CD4-positive, alpha-beta T cell (primary cell): Measurements from ENCODE around the gene CETP. TPM values are rescaled to one million over a fixed set of nuclear protein-coding genes. Genes with fewer than 3 reads are reported as not detected.

Experiments used
- ATAC-seq: fragments of 200-7000 bp; cut with Tn5 transposase; one replicate; pipeline ENCODE4 v1.10.0; 2022; ENCODE audit warnings: mild to moderate bottlenecking; ENCODE audit not compliant: poor library complexity
- CTCF ChIA-PET: fragments of 350-600 bp; sonication (Branson Sonifier 250); formaldehyde crosslinking; loops from one replicate; lab custom pipeline; 2021; ENCODE audit warnings: antibody characterized with exemption, inconsistent platforms; lab: Charles Lee
- POLR2A ChIA-PET: fragments of 350-600 bp; sonication (Branson Sonifier 250); formaldehyde crosslinking; loops from one replicate; lab custom pipeline; 2021; ENCODE audit warnings: antibody characterized with exemption, inconsistent platforms; lab: Charles Lee
- DNase-seq, 14 experiments: peaks; one replicate each; pipeline ENCODE4 v3.0.0-alpha.2; 2013 to 2020; ENCODE audit warnings: mixed read lengths in 2 of 14
- H3K27ac ChIP-seq, 2 donors: one replicate each; pipeline versions ENCODE4 v1.5.1 to v1.7.0; 2013; ENCODE audit warnings: low read length in 2 of 2, low read depth in 1 of 2, mild to moderate bottlenecking in 1 of 2
- H3K27me3 ChIP-seq, 2 experiments: 1 replicate in 1 of 2; 2 replicates in 1 of 2; pipeline versions ENCODE4 v1.6.1 to v1.7.0; 2013; ENCODE audit warnings: low read length in 2 of 2, control low read depth in 1 of 2, mild to moderate bottlenecking in 1 of 2, moderate library complexity in 1 of 2; ENCODE audit not compliant: insufficient read depth in 2 of 2, control insufficient read depth in 1 of 2
- H3K36me3 ChIP-seq: one replicate; pipeline ENCODE4 v1.6.1; 2013; ENCODE audit warnings: low read length, control low read depth; ENCODE audit not compliant: insufficient read depth
- H3K4me1 ChIP-seq: one replicate; pipeline ENCODE4 v1.6.1; 2013; ENCODE audit warnings: low read length, control low read depth; ENCODE audit not compliant: insufficient read depth
- H3K4me3 ChIP-seq: one replicate; pipeline ENCODE4 v1.5.1; 2013; ENCODE audit warnings: mild to moderate bottlenecking, low read length, moderate library complexity
- H3K9me3 ChIP-seq, 2 experiments: 1 replicate in 1 of 2; 2 replicates in 1 of 2; pipeline versions ENCODE4 v1.6.1 to v1.7.0; 2013; ENCODE audit warnings: low read length in 2 of 2, mild to moderate bottlenecking in 2 of 2, control low read depth in 1 of 2, moderate library complexity in 1 of 2; ENCODE audit not compliant: control insufficient read depth in 1 of 2, insufficient read depth in 1 of 2
- H3K27ac Mint-ChIP-seq: one replicate; pipeline ENCODE4 v1.8.0; 2020; ENCODE audit warnings: mixed read lengths
- H3K27me3 Mint-ChIP-seq: one replicate; pipeline ENCODE4 v1.8.0; 2021; ENCODE audit warnings: mixed read lengths
- H3K36me3 Mint-ChIP-seq: one replicate; pipeline ENCODE4 v1.8.0; 2021; ENCODE audit warnings: low read depth, mixed read lengths
- H3K4me1 Mint-ChIP-seq: one replicate; pipeline ENCODE4 v1.8.0; 2021; ENCODE audit warnings: low read depth, mixed read lengths
- H3K4me3 Mint-ChIP-seq: one replicate; pipeline ENCODE4 v1.8.0; 2020; ENCODE audit warnings: mild to moderate bottlenecking, mixed read lengths
- H3K9me3 Mint-ChIP-seq: one replicate; pipeline ENCODE4 v1.8.0; 2020; ENCODE audit warnings: mixed read lengths
- CTCF ChIP-seq: fragments of 200-600 bp; IDR thresholded peaks from one replicate; pipeline ENCODE4 v1.8.0; 2022; ENCODE audit warnings: antibody characterized with exemption, mild to moderate bottlenecking
- intact Hi-C, 2 experiments: fragments of 100-400 bp; cut with DNase I in 1 of 2; cut with micrococcal nuclease in 1 of 2; formaldehyde crosslinking; loops; one replicate each; pipeline versions ENCODE4 v1.15.1 to v1.9.0; 2023 to 2025; cut with DNase I, micrococcal nuclease
- total RNA-seq, 174 experiments: library from RNA in 2 of 174; stranded (reverse) in 2 of 174; gene quantifications; one replicate each; pipeline ENCODE4 v1.2.3 and lab custom pipeline; 2021 to 2026

Gene CETP
- total RNA-seq, 2 experiments from 2014 or later, result not detected

GRCh38 chr16:56950881-56951771 is 10.6 kb upstream of the CETP start:
- no peaks in the 10 kb centered on the region for H3K9me3 ChIP-seq
- no peak overlapping the region for H3K27ac ChIP-seq
- H3K36me3 ChIP-seq, result peaks cover 7% of the 10 kb centered on the region
- ATAC-seq (peak; percentile 85), DNase-seq (peak in 13 of 14 experiments; percentile 18 to 71 (median 42))
- H3K27me3 ChIP-seq, result no peaks in the 10 kb centered on the region
- H3K4me3 Mint-ChIP-seq, result no peak overlapping the region
- H3K27ac Mint-ChIP-seq, result no peak overlapping the region
- intact Hi-C loops, result loop anchor here (1.0 kb wide), 1 partner anchor 84 kb away; no protein-coding TSS in a partner anchor
- peak; percentile 52 for TF ChIP-seq CTCF
- CTCF ChIA-PET, result interaction anchor here (1.0 kb wide), 1 partner anchor 13 kb away, joined by 3 read pairs; no protein-coding TSS in a partner anchor
- H3K4me3 ChIP-seq, result no peak overlapping the region
- H3K9me3 Mint-ChIP-seq, result no peaks in the 10 kb centered on the region
- H3K4me1 ChIP-seq, result peaks cover 5% of the 10 kb centered on the region
- no peaks in the 10 kb centered on the region for H3K4me1 Mint-ChIP-seq
- H3K27me3 Mint-ChIP-seq, result no peaks in the 10 kb centered on the region
- POLR2A ChIA-PET, result interaction anchor here (0.8 to 1.8 kb wide), 3 partner anchors 10 to 20 kb away, joined by 3 to 7 read pairs (median 3); no protein-coding TSS in a partner anchor
- H3K36me3 Mint-ChIP-seq, result peaks cover 4% of the 10 kb centered on the region

- intact Hi-C loops, result no loop called here
- Mint-ChIP-seq H3K9me3 (no peaks in the 10 kb centered on the region), H3K4me3 (no peak overlapping the region), H3K27me3 (no peaks in the 10 kb centered on the region), H3K36me3 (no peaks in the 10 kb centered on the region), H3K27ac (no peak overlapping the region), H3K4me1 (no peaks in the 10 kb centered on the region)
- POLR2A ChIA-PET, result no interaction called here
- Histone ChIP-seq H3K27ac (no peak overlapping the region), H3K27me3 (no peaks in the 10 kb centered on the region), H3K9me3 (no peaks in the 10 kb centered on the region), H3K4me1 (peaks cover 5% of the 10 kb centered on the region), H3K36me3 (peaks cover 4% of the 10 kb centered on the region), H3K4me3 (no peak overlapping the region)
- CTCF ChIA-PET, result no interaction called here
- no peak for TF ChIP-seq CTCF
- no peak for ATAC-seq
- no peak for DNase-seq
Observed at GRCh38 chr16:56953006-56953405, 8.7 kb upstream of the CETP start.

- TF ChIP-seq CTCF, result no peak
- DNase-seq (no peak), ATAC-seq (no peak)
- H3K9me3 Mint-ChIP-seq, result no peaks in the 10 kb centered on the region
- no peaks in the 10 kb centered on the region for H3K27me3 Mint-ChIP-seq
- Histone ChIP-seq H3K4me1 (peaks cover 5% of the 10 kb centered on the region), H3K9me3 (no peaks in the 10 kb centered on the region), H3K4me3 (no peak overlapping the region), H3K27ac (no peak overlapping the region), H3K36me3 (no peaks in the 10 kb centered on the region), H3K27me3 (no peaks in the 10 kb centered on the region)
- CTCF ChIA-PET, result no interaction called here
- POLR2A ChIA-PET, result no interaction called here
- H3K36me3 Mint-ChIP-seq, result no peaks in the 10 kb centered on the region
- H3K27ac Mint-ChIP-seq, result no peak overlapping the region
- no peaks in the 10 kb centered on the region for H3K4me1 Mint-ChIP-seq
- no peak overlapping the region for H3K4me3 Mint-ChIP-seq
- intact Hi-C loops, result no loop called here
Observed at GRCh38 chr16:56956076-56956475, 5.7 kb upstream of the CETP start.
